ENCODE data around the gene FYN. TPM values are rescaled to one million over a fixed set of nuclear protein-coding genes. Genes with fewer than 3 reads are reported as not detected.
A peak's percentile ranks its signal among the peaks of the same experiment; 100 is the strongest.

The FYN gene
- total RNA-seq, 1 donor = 91.9 TPM

DNA sequence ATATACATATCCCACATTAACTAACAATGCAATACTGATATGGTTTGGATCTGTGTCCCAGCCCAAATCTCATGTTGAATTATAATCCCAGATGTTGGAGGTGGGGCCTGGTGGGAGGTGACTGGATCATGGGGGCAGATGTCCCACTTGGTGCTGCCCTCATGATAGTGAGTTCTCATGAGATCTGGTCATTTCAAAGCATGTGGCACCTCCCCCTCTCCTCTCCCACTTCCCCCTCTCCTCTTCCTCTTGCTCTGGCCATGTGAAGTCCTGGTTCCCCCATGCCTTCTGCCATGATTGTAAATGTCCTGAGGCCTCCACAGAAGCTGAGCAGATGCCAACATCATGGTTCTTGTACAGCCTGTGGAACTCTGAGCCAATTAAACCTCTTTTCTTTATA lies 71.2 kb downstream of the FYN start:
- DNase-seq (ENCODE audit: low read depth) = no peak
- no peak overlapping the region for H3K4me3 ChIP-seq (ENCODE audit: low read depth, low read length)
- TF ChIP-seq, protein P1, sequence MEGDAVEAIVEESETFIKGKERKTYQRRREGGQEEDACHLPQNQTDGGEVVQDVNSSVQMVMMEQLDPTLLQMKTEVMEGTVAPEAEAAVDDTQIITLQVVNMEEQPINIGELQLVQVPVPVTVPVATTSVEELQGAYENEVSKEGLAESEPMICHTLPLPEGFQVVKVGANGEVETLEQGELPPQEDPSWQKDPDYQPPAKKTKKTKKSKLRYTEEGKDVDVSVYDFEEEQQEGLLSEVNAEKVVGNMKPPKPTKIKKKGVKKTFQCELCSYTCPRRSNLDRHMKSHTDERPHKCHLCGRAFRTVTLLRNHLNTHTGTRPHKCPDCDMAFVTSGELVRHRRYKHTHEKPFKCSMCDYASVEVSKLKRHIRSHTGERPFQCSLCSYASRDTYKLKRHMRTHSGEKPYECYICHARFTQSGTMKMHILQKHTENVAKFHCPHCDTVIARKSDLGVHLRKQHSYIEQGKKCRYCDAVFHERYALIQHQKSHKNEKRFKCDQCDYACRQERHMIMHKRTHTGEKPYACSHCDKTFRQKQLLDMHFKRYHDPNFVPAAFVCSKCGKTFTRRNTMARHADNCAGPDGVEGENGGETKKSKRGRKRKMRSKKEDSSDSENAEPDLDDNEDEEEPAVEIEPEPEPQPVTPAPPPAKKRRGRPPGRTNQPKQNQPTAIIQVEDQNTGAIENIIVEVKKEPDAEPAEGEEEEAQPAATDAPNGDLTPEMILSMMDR (IDR thresholded peaks at IDR 0.05; ENCODE audit: insufficient read depth, low read length) = no peak

DNA sequence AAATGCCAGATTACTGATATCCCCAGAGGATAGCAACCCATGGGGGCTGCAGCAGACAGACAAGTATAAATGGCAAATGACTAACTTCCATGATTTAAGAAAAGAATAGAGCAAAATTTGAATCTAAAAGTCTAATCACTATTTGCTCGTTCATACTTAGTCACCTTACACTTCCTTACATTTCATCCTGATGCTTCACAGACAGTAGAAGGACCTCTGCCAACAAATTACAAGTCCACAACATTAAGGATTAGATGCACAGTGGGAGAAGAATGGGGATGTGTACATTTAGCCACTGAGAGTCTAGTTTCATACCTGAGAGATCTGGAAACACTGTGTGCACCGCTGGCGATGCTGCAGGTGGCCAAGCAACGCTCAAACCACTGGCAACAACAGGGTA lies 72.4 kb downstream of the FYN start:
- no peak for DNase-seq (ENCODE audit: low read depth)
- H3K4me3 ChIP-seq (ENCODE audit: low read depth, low read length) = no peak overlapping the region
- TF ChIP-seq, protein P1 (IDR thresholded peaks at IDR 0.05; ENCODE audit: insufficient read depth, low read length) = no peak

DNA sequence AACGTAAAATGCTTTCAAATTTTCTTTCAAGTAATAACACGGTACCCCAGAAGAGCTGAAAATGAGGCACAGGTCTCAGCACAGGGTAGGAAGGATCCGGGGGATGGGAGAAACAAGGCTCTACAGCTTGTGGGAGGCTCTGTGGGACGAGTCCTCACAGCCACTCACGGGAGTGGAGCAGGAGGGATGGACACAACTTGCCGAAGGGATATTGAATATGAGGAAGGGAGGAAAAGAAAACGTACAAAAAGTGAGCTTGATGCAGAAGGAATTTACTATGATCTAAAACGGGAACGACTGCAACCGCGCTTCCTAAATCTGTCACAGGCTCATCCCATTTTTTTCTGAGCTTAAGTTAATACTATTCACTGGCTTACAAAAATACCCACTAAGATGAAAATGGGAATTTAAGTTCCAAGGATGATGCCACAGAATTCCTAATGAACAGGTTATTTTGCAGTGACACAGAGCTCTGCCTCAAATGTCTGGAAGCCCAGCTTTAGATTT lies 72.9 kb downstream of the FYN start:
- no peak for DNase-seq (ENCODE audit: low read depth)
- peak overlapping the region; percentile 16 for H3K4me3 ChIP-seq (ENCODE audit: low read depth, low read length)
- TF ChIP-seq, protein P1 (IDR thresholded peaks at IDR 0.05; ENCODE audit: insufficient read depth, low read length) = no peak

DNA sequence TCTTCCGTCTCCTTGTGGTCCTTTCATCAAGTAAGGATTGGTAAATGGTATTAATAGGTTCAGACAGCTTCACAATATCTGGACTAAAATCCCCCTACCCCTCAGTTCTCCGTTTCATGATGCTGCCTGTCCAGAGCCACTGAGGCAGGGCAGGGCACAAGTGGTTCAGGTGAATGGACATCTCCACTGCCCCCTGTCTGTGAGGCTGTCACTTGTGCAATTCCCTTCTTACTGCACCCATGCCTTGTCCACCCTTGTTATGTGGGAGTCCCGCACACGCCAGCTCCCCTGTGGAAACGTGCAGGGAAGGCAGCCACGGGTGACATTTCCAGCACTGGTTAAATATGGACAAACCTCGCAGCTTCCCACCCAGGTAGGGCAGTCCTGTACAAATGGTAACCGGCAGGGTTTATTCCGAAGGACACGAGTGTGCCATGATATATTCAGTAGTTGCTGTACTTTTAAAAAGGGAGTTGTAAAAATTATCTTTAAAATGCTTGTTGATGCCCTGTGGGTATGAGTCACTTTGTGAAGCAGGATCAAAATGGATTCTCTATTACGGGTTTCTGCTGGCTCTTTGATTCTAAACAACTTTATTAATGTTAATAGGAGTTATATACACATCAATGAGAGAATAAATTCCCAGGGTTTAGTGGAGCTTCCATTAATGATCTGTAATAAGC lies 73.5 kb downstream of the FYN start:
- TF ChIP-seq, protein P1 (IDR thresholded peaks at IDR 0.05; ENCODE audit: insufficient read depth, low read length) = peak; percentile 13
- H3K4me3 ChIP-seq (ENCODE audit: low read depth, low read length) = no peak overlapping the region

DNA sequence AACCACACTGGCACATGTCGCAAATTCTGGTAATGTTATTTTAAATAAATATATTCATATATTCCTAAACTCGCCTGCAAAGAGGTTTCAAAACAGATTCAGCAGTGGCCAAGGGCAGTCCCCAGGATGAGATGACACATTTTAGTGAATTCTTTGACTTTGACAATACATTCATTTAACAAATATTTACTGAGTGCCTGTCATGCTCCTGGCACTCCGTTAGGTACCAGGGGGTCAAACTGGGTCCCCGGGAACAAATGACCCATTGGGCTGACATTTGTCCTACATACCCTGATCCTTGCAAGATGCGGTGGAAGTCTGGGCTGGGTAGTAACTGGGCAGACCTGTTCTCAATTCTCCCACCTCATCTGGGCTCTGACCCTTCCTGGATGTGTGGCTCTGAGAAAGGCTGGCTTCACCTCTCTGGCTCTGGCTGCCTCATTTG lies 74.9 kb downstream of the FYN start:
- TF ChIP-seq, protein P1 (IDR thresholded peaks at IDR 0.05; ENCODE audit: insufficient read depth, low read length) = no peak
- DNase-seq (ENCODE audit: low read depth) = no peak
- H3K4me3 ChIP-seq (ENCODE audit: low read depth, low read length) = no peak overlapping the region

More for the DNA sequence above, 73.5 kb downstream of the FYN start:
- DNase-seq (ENCODE audit: low read depth) = no peak

DNA sequence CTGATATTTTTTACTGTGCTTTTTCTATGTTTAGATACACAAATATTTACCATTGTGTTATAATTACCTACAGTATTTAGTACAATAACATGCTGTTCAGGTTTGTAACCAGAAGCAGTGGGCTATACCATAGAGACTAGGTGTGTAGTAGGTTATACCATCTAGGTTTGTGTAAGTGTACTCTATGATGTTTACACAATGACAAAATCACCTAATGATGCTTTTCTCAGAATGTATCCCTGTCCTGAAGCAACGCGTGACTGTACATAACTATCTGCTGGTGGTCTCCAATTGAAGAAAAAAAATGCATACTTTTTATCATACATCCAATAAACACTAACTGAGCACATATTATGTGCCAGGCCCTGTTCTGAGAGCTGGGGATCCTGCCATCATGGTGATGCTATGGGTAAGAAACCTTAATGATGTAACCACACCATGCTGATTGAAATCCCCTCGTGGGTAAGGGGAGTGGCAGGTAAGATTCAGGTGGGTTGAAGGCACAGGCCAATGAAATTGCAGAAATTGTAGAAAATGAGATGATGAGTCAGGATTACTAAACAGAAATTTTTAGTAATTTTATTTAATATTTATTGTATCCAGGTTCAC lies 76.8 kb downstream of the FYN start:
- H3K4me3 ChIP-seq (ENCODE audit: low read depth, low read length) = no peak overlapping the region
- no peak for DNase-seq (ENCODE audit: low read depth)
- TF ChIP-seq, protein P1 (IDR thresholded peaks at IDR 0.05; ENCODE audit: insufficient read depth, low read length) = no peak

Data from fibroblast of the aortic adventitia (primary cell).